Measurements from ENCODE around the gene KCNH3. TPM values are rescaled to one million over a fixed set of nuclear protein-coding genes. Genes with fewer than 3 reads are reported as not detected.

Gene KCNH3
- total RNA-seq, 2 donors from 2014 or later = 0.14 TPM; not detected in 1

- intact Hi-C loops (cut with DNase I, micrococcal nuclease) = no loop called here
- no peak for ATAC-seq
Measured at GRCh38 chr12:49541140-49541861, 2.5 kb downstream of the KCNH3 start.

GRCh38 chr12:49541911-49542505, 3.2 kb downstream of the KCNH3 start:
- DNase-seq (no peak), ATAC-seq (no peak)
- intact Hi-C loops (cut with DNase I, micrococcal nuclease) = no loop called here

More at GRCh38 chr12:49541140-49541861, 2.5 kb downstream of the KCNH3 start:
- no peak for DNase-seq

GRCh38 chr12:49542592-49543160, 3.8 kb downstream of the KCNH3 start:
- intact Hi-C loops (cut with DNase I, micrococcal nuclease) = no loop called here
- ATAC-seq (no peak), DNase-seq (no peak)

GRCh38 chr12:49543221-49543913, 4.5 kb downstream of the KCNH3 start:
- intact Hi-C loops (cut with DNase I, micrococcal nuclease) = no loop called here
- ATAC-seq = no peak
- no peak for DNase-seq

- ATAC-seq (no peak), DNase-seq (no peak)
- intact Hi-C loops (cut with DNase I, micrococcal nuclease) = no loop called here
Measured at GRCh38 chr12:49543914-49544815, 5.3 kb downstream of the KCNH3 start.

GRCh38 chr12:49545815-49546214, 7.0 kb downstream of the KCNH3 start:
- intact Hi-C loops (cut with DNase I, micrococcal nuclease) = no loop called here
- DNase-seq (no peak), ATAC-seq (no peak)

GRCh38 chr12:49546481-49546880, 7.7 kb downstream of the KCNH3 start:
- intact Hi-C loops (cut with DNase I, micrococcal nuclease) = no loop called here
- DNase-seq = no peak
- ATAC-seq = no peak

- intact Hi-C loops (cut with DNase I, micrococcal nuclease) = no loop called here
- DNase-seq (no peak), ATAC-seq (no peak)
Measured at GRCh38 chr12:49547090-49547690, 8.4 kb downstream of the KCNH3 start.

GRCh38 chr12:49548481-49548821, 9.6 kb downstream of the KCNH3 start:
- intact Hi-C loops (cut with DNase I, micrococcal nuclease) = no loop called here
- DNase-seq = no peak
- no peak for ATAC-seq

GRCh38 chr12:49548822-49549648, 10.2 kb downstream of the KCNH3 start:
- DNase-seq (peak in 1 of 2 donors; percentile 32), ATAC-seq (peak; percentile 44)
- intact Hi-C loops (cut with DNase I, micrococcal nuclease) = no loop called here

- DNase-seq (no peak), ATAC-seq (peak; percentile 44)
- intact Hi-C loops (cut with DNase I, micrococcal nuclease) = no loop called here
Measured at GRCh38 chr12:49549735-49550692, 11.2 kb downstream of the KCNH3 start.

- DNase-seq (no peak), ATAC-seq (no peak)
- intact Hi-C loops (cut with DNase I, micrococcal nuclease) = no loop called here
Measured at GRCh38 chr12:49550693-49551252, 11.9 kb downstream of the KCNH3 start.

- DNase-seq (no peak), ATAC-seq (no peak)
- intact Hi-C loops (cut with DNase I, micrococcal nuclease) = no loop called here
Measured at GRCh38 chr12:49552014-49552413, 13.2 kb downstream of the KCNH3 start.

- ATAC-seq (no peak), DNase-seq (no peak)
- intact Hi-C loops (cut with DNase I, micrococcal nuclease) = no loop called here
Measured at GRCh38 chr12:49552425-49552824, 13.6 kb downstream of the KCNH3 start.

- ATAC-seq = no peak
- intact Hi-C loops (cut with DNase I, micrococcal nuclease) = no loop called here
Measured at GRCh38 chr12:49552899-49553298, 14.1 kb downstream of the KCNH3 start.

GRCh38 chr12:49553512-49554088, 14.8 kb downstream of the KCNH3 start:
- intact Hi-C loops (cut with DNase I, micrococcal nuclease) = no loop called here
- ATAC-seq = peak; percentile 45
- no peak for DNase-seq

More at GRCh38 chr12:49552899-49553298, 14.1 kb downstream of the KCNH3 start:
- no peak for DNase-seq

All from left colon (tissue), 2 donors.